ENCODE measurements around the gene CLN6. TPM values are rescaled to one million over a fixed set of nuclear protein-coding genes. Genes with fewer than 3 reads are reported as not detected.
A peak's percentile ranks its signal among the peaks of the same experiment; 100 is the strongest.
"Not testable (repeated sequence)": the region's sequence is repeated elsewhere in the genome, so short reads cannot be mapped to it uniquely, and the experiment has no call there.

CLN6 gene
- polyA plus RNA-seq, 1 donor, result 19.2 TPM

DNA sequence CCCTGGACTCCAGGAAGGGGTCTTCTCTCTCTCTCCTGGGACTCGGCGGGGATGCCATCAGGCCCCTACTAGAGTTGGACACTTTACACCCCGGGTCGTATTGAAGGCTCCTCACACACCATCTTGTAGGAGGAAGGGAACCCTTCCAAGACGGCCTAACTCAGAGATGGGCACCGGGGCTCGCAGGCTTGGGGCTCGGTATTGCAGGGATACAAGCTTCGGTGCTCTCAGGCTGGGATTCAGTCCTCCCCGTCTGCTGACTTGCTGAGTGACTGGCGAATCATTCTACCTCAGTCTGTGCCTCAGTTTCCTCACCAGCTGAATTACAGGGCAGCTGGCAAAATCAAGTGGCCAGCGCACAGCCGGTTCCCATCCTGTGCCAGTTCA lies 24.0 kb downstream of the CLN6 start:
- DNase-seq, result no peak

DNA sequence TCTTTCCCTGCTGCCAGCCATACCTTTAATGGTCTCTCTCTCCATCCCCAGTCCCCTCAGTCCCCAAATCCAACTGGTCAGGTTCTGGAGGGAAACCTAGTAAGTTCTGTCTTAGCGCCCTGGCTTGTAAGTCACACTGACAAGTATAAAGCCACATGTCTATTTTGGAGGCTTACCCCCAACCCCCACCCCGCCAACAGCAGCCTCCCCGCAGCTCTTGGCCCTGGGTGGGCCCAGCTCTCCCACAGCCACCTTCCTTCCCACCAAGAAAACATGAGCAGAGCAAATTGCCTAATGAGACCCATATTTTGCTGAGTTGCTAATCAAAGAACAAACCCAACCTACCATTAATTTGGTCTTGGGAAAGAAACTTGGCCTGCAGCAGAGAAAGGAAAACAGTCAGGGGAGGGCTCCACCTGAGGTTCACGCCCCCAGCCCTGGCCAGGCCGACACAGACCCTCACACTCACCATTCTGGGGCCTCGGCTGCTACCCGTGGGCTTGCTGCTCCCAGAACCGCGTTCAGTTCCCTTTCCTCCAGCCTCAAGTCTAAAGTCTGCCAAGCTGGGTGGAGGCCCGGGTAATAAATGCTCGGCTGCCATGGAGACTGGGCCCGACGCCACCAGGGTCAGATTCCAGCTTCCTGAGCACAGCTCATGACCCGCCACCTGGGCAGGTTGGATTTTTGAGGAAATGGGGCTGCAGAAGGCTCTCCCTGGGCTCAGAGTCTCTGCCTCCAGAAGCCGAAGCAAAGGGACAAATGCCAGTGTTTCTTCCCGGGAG lies 24.6 kb downstream of the CLN6 start, which contains the start of gene CALML4:
Gene CALML4 (minus strand): TSS at position 557 of the 782 bp plus-strand sequence. CDS start 85 bp downstream, at position 472.
- peak; percentile 78 for DNase-seq

DNA sequence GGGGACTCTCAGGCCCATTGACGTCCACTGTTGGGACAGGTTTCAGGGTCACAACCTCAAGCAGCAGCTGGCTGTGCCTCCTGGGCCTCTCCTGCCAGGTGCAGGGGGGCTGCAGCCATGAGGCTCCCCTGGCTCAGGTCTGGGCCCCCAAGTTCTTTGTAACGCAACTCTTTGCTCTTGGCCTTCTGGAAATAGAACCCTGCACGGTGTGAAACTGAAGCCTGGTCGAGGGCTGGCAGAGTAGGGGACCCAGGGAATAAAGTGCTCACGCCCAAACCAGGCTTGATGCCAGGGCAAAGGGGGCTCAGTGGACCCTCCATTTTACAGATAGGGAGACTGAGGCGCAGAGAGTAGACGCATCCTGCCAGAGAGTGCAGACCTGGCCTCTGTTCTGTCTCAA lies 25.2 kb downstream of the CLN6 start:
- DNase-seq, result no peak

DNA sequence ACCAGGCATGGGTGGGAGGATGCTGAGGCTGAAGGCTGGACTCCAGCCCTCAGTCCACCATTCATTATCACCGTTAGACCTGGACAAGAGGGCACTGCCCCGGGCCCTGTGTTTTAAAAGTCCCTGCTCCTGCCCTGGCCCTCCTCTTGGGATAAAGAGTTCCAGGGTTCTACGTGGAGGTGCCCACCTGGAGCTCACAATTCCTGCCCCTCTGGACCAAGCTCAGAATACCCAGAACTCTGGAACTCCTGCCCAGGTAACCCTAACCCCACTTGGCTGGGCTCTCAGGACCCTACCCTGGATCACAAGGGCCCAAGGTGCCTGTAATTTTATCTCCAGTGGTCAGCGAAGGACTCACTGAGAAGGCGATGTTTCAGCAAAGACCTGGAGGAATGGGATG lies 25.6 kb downstream of the CLN6 start:
- no peak for DNase-seq

DNA sequence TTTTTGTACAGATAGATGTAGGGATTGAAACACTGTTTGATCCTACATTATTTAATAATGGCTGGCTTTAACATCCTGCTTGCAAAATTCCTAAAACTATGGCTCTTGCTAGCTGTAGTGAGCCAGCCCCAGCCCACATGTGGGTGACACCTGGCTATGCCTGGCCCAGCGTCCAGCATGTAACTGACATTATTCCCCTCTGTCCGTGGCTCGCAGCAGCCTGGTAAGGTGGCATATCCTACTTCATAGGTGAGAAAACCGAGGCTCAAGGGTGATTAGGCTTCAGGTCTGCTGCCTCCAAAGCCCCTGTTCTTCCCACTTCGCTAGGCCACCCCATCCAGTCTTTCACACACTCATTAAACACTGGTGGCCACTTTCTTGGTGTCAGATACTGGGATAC lies 26.0 kb downstream of the CLN6 start:
- no peak for DNase-seq

DNA sequence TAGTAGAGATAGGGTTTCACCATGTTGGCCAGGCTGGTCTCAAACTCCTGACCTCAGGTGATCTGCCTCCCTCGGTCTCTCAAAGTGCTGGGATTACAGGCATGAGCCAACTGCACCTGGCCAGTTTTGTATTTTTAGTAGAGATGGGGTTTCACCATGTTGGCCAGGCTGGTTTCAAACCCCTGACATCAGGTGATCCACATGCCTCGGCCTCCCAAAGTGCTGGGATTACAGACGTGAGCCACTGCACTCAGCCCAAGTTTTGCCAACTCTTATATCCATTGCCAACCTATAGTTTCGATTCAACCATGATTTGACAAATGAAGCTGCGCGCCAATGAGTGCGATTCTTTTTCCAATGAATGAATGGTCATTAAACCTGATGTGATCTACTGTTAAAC lies 26.5 kb downstream of the CLN6 start:
- DNase-seq, result not testable (repeated sequence)

DNA sequence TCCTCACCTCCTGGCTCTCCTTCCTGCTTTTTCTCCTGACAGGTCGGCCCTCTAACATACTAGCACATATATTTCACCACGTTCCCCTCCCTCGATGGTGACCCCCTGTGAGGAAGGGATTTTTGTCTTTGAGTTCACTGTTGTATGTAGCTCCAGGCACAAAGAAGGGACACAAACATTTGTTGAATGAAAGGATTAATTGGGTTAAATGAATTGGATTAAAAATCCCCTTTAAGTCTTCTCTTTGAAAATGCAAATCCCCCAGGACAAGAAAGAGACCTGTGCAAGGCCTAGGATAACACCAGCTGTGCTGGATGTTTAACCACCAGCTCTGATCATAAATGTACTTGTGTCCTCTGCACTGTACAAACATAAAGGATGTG lies 27.7 kb downstream of the CLN6 start:
- DNase-seq, result no peak

DNA sequence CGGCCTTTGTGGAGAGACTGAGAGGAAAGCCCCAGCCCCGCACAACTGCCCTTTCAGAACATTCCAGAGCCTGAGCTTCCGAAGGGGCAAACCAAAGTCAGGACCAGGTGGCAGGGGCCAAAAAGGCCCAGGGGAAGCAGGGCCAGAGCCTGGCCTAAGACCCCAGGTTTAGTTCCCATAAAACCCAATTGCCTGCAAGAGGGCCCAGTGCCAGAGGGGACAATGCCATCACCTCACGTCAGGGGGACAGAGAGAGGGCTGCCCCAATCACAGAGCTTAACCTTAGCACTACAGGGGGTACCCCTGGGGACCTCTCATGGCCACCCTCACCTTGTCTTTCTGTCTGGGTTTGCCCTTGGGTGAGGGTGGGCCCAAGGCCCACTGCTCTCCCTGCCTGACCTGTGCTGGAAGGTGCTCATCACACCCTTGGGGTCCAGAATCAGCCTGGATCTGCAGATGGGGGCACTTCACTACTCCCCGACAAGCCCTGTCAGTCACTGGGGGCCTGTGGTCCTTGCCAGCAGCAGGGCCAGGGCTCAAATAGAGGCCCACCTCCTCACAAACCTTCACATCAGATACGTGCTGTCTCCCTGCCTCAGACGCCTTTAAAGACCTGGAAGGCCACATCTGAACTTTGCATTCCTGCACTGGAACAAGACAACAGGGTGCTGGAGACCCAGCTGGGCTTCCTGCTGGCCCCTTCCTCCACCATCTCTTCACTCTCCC lies 28.2 kb downstream of the CLN6 start:
- no peak for DNase-seq

DNA sequence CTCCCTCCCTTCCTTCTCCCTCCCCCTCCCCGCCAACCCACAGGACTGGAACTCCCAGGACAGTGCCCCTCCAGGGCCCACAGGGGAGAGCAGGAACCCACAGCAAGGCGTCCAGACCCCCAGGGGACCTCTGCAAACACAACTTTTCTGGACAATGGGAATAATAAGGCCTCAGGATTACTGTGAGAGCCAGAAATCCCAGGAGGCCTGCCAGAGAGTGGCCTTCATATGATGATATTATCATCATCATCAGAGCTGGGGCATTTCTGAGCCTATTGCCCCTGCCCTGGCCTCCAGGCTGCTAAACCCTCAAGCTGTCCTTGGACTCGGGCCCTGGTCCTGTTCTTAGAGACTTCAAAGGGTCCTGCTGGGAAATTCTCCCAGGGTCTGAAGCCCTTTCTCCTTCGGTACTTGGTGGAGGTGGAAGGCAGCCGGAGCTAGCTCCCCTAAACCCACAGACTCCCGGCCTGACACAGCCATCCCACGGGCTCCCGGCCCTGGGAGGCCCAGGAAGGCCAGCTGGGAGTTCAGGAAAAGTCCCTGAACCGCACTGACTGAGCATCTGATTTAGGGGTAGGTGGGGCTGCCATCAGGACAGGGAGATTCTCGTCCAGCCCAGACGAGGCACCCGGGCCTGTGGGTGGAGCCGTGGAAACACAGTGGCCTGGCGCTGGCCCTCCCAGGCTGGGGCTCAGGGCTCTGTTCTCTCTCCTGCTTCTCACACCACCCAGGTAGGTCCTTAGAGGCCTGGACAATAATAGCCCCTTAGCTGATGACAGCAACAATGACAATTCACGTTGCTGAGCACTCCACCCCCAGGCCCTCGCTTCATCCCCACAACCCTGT lies 29.3 kb downstream of the CLN6 start:
- DNase-seq, result no peak

DNA sequence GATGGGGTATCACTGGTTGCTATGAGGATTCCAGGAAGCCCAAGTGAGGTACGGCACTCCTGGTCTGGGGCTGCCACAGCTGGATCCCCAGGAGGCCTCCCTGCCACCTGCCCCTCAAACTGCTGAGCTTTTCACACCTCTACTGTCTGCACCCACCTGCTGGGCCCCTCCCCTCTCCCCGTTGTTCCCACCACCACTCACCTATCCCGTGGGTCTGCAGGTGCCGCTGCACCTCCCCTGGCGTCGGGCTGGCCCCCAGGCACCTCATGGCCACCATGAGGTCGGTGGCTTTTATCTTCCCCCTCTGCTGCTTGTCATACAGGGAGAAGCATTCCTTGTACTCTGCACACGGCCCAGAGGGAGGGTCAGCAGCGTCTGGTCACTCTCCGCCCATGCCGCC lies 30.2 kb downstream of the CLN6 start:
- no peak for DNase-seq

DNA sequence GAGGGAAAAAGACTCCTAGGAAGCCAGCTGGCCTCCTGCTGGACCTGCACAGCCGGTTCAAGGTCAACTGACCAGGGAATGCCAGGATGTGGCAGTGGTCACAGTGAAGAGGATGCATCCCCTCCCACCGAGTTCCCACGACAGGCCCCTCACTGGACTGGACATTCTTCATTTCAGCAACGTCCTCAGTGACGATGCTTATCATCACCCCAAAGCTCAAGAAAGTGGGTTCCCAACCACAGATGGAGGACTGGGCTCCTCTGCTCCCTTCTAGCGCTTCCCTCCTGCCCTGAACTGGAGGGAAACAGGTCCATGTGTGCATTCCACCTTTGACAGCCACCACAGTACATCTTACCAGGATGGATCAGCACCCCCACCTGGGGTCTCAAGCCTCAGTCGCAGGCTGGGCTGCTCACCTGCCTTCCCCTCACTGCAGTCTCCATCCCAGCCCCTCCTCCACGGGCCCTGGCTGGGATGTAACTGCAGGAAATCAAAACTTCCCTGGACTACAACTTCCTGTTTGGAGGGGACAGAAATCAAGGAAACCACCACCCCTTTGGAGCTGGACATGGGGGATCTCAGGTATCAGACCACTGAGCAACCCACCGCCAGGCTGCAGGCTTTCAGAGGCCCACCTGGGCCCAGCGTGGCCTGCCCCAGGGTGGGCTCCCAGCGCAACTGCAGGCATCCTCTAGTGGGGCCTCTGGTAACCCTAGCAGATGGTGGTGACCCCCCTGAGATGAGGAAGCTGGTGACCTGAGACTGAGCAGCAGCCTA lies 31.7 kb downstream of the CLN6 start:
- no peak for DNase-seq

DNA sequence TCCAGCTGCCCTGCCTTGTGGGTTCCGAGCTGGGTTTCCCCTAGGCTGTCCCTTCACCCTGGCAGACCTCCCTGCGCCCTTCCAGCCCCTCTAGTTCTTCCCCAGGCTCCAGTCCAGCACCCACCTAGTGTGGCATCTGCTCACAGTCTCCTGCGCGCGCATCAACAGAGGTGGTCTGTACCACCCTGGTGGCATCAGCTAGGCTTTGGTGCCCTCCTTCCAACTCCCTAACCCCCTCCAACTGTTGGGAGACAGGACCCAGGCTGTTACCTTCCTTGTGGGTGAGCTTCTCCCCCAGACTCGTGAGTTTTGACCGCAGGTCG lies 32.4 kb downstream of the CLN6 start:
- DNase-seq, result no peak

DNA sequence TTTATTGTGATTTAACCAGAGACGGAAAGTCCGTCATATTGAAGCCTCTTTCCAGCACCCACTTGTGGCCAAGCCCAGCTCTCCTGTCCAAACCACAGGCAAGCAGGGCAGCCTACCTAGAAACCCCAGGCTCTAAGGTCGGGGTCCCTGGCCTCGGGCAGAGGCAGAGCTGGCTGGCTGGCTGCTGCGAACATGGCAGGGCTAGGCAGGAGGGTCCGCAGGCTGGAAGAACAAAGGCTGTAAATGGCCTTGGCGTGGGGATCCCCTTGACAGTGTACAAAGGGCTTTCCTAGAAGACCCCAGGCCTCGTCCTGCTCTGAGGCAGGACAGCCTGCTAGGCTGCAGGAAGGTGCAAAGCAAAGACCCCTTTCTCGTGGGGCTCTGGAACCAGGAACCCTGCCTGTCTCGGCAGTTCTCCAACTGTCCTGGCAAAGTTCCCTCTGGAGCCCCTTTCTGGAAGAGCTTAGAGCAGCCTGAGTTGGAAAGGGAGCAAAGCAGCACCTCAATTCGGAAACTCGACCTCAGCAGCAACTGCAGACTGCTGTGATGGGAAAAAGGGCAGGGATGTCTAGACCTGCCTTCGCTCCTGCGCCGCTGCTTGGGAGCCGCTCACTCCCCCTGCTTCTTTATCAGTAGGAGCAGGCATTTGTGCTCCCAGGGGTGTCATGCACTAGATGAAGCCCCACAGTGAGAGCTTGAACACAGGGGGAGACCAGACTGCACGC lies 32.9 kb downstream of the CLN6 start:
- no peak for DNase-seq

DNA sequence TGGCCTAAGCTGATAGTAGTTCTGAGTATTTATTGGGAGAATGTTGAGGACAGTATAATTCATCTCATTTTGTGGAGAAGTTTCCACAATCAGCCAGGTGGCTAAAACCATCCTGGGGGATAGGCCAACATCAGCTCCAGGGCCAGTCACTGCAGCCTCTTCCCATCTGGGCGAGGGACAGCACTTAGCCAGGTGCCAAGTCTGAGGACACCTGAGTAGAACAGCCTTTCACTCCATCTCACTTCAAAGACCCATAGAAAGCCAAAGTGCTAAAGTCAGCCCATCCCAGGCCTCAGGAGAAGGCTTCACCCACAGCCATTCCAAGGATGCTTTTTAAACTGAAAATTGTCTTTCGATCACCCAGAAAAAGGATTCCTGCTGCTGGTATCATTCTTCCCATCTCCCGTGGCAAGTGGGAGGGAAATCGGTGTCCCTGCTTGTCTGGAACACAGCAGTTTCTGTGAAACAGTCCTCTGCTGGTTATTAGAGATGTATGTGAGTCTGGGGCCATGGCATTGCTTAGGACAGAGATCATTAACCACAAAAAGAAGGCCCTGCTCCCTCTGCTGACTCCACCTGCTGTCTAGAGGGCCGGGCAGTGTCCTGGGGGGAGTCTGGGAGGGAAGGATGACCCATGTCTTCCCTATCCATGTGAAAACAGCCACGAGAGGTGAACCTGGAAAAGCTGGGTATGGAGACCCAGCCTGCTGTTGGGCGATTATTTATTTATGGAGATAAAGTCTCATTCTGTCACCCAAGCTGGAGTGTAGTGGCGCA lies 34.0 kb downstream of the CLN6 start:
- no peak for DNase-seq

DNA sequence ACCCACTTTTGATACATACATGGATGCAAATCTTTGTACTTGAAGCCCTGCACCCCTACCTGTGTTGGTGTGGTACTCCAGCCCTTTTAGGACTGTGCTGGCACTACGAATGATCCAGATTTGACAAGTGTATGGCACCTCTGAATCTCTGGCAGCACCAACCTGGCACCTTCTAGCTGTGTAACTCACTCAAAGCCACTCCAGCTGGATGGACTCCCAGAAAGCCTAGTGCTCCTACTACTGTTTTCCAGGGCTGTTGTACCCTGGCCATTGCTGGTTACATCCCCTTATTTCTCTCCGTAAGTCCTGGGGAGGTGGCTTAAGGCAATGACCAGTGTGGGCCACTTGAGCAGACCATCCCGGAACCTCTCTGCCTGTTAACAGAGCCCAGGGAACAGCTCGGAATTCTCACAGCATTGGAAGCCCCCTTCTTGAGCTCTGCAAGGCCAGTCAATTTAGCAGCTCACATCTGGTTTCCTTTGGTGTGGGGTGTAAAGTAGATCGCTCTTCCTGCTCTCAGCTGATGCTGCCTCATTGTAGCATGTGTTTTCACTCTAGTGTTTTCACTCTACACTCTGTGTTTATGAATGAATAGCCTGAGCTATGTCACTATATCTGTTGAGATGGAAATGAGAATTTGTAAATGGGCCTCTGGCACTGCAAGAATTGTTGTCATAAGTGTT lies 36.6 kb downstream of the CLN6 start:
- no peak for DNase-seq

DNA sequence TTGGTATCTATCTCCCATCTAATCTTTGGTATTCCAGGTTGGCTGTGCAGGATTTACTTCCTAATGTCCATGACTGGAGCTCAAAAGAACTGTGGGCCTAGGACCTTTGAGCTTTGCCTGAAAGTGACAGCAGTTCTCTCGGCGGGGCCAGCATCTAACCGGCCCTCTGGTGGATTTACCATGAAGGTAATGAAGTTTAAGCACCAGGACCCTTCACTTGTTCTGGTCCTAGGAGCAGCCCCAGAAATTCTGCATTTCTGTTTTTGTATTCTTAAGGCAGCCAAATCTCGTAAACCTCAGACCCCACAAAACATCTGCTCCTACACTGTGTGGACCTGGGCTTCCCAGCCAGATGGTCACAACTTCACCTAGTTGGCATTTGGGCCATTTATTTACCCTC lies 37.4 kb downstream of the CLN6 start:
- no peak for DNase-seq

DNA sequence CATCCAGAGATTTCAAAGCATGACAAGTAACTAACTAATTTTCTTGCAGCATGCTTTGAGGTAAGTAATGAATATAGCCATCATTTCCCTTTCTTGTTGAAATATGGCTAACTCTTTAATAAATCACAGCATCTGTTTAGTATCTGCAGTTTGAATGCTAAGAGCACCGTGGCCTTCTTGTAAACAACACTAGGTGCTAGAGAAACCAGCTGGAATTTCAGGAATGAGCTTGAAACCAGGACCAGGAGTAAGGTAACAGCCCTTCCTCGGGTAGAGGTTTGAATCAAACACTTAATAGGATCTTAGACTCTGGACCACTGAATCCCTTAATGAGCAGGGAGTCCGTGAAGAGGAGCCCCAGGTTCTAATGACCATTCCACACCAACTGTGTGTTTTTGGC lies 38.0 kb downstream of the CLN6 start:
- no peak for DNase-seq

DNA sequence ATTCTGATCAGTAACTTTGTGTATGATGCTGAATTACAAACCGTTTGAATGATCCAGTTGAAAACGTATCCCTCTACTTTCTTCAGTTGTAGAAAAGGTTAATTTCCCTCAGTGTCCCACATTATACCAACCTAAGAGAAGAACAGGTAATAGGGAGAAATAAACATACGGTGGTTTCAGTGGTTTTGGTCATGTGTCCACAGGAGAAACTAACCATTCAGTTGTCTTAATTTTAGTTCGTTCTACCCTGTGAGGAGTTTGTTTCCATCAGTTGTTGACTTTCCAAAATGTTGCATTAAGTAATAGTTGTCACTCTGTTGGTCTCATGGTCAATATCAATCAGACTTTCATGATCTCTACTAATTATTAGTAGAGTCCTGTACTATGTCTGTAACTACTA lies 39.5 kb downstream of the CLN6 start:
- DNase-seq, result no peak

DNA sequence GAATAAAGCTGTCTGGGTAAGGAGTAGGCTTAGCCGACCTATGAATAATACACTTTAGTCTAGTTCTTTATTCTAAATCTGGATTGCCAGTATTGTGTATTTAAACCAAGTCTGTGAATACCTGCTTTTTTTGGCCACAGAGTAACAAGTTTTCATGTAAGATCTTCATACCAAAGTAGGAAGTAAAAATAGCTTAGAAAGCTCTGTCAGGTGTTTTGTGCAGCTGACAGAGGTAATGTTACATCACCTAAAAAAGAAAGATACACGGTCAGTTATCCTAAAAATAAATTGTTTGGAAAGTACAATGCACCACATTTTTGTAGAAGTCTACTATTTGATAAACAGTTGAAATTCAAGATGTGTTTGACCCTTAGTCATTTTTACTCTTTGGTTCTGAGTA lies 40.9 kb downstream of the CLN6 start:
- no peak for DNase-seq

DNA sequence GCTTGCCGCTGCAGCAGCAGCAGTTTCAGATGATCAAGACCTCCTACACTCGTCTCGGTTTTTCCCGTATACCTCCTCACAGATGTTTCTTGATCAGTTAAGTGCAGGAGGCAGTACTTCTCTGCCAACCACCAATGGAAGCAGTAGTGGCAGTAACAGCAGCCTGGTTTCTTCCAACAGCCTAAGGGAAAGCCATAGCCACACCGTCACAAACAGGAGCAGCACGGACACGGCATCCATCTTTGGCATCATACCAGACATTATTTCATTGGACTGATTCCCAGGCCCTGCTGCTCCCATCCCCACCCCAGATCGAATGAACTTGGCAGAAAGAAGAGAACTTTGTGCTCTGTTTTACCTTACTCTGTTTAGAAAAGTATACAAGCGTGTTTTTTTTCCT lies 42.0 kb downstream of the CLN6 start:
- peak; percentile 83 for DNase-seq

Data from hindlimb muscle (tissue), 1 donor.